ENCODE results near the gene ARHGEF10L. TPM values are rescaled to one million over a fixed set of nuclear protein-coding genes. Genes with fewer than 3 reads are reported as not detected.

The ARHGEF10L gene
- total RNA-seq, 1 donor from 2014 or later: 24.0 TPM

- Mint-ChIP-seq H3K9me3 (ENCODE audit: unreplicated experiment) (no peaks in the 10 kb centered on the region), H3K4me1 (ENCODE audit: unreplicated experiment) (peaks cover 25% of the 10 kb centered on the region), H3K27me3 (ENCODE audit: unreplicated experiment) (no peaks in the 10 kb centered on the region), H3K36me3 (ENCODE audit: unreplicated experiment) (no peaks in the 10 kb centered on the region), H3K27ac (ENCODE audit: unreplicated experiment) (peak overlapping the region; percentile 75), H3K4me3 (ENCODE audit: unreplicated experiment) (no peak overlapping the region)
- TF ChIP-seq CTCF (IDR thresholded peaks at IDR 0.05): no peak
- DNase-seq (ENCODE audit: extremely low spot score, unreplicated experiment): no peak
These were observed 1.5 kb upstream of the ARHGEF10L start for GRCh38 chr1:17538010-17538409.

GRCh38 chr1:17538428-17539117, 925 bp upstream of the ARHGEF10L start:
- TF ChIP-seq CTCF (IDR thresholded peaks at IDR 0.05): no peak
- H3K27me3 Mint-ChIP-seq (ENCODE audit: unreplicated experiment): no peaks in the 10 kb centered on the region
- peak overlapping the region; percentile 79 for H3K4me3 Mint-ChIP-seq (ENCODE audit: unreplicated experiment)
- no peaks in the 10 kb centered on the region for H3K9me3 Mint-ChIP-seq (ENCODE audit: unreplicated experiment)
- peaks cover 25% of the 10 kb centered on the region for H3K4me1 Mint-ChIP-seq (ENCODE audit: unreplicated experiment)
- peak overlapping the region; percentile 92 for H3K27ac Mint-ChIP-seq (ENCODE audit: unreplicated experiment)
- no peaks in the 10 kb centered on the region for H3K36me3 Mint-ChIP-seq (ENCODE audit: unreplicated experiment)
- no peak for DNase-seq (ENCODE audit: extremely low spot score, unreplicated experiment)

GRCh38 chr1:17539118-17539476, 401 bp upstream of the ARHGEF10L start:
- Mint-ChIP-seq H3K27me3 (ENCODE audit: unreplicated experiment) (no peaks in the 10 kb centered on the region), H3K4me3 (ENCODE audit: unreplicated experiment) (peak overlapping the region; percentile 79), H3K4me1 (ENCODE audit: unreplicated experiment) (peaks cover 25% of the 10 kb centered on the region), H3K9me3 (ENCODE audit: unreplicated experiment) (no peaks in the 10 kb centered on the region), H3K36me3 (ENCODE audit: unreplicated experiment) (no peaks in the 10 kb centered on the region), H3K27ac (ENCODE audit: unreplicated experiment) (peak overlapping the region; percentile 92)
- no peak for DNase-seq (ENCODE audit: extremely low spot score, unreplicated experiment)
- TF ChIP-seq CTCF (IDR thresholded peaks at IDR 0.05): no peak

GRCh38 chr1:17540255-17541001, 930 bp downstream of the ARHGEF10L start:
- Mint-ChIP-seq H3K36me3 (ENCODE audit: unreplicated experiment) (no peaks in the 10 kb centered on the region), H3K27ac (ENCODE audit: unreplicated experiment) (peak overlapping the region; percentile 90), H3K4me1 (ENCODE audit: unreplicated experiment) (peaks cover 30% of the 10 kb centered on the region), H3K4me3 (ENCODE audit: unreplicated experiment) (peak overlapping the region; percentile 85), H3K9me3 (ENCODE audit: unreplicated experiment) (no peaks in the 10 kb centered on the region), H3K27me3 (ENCODE audit: unreplicated experiment) (no peaks in the 10 kb centered on the region)
- TF ChIP-seq CTCF (IDR thresholded peaks at IDR 0.05): no peak
- DNase-seq (ENCODE audit: extremely low spot score, unreplicated experiment): no peak

- peaks cover 39% of the 10 kb centered on the region for H3K4me1 Mint-ChIP-seq (ENCODE audit: unreplicated experiment)
- H3K9me3 Mint-ChIP-seq (ENCODE audit: unreplicated experiment): no peaks in the 10 kb centered on the region
- H3K4me3 Mint-ChIP-seq (ENCODE audit: unreplicated experiment): no peak overlapping the region
- H3K27me3 Mint-ChIP-seq (ENCODE audit: unreplicated experiment): no peaks in the 10 kb centered on the region
- no peaks in the 10 kb centered on the region for H3K36me3 Mint-ChIP-seq (ENCODE audit: unreplicated experiment)
- TF ChIP-seq CTCF (IDR thresholded peaks at IDR 0.05): no peak
- no peak for DNase-seq (ENCODE audit: extremely low spot score, unreplicated experiment)
- H3K27ac Mint-ChIP-seq (ENCODE audit: unreplicated experiment): no peak overlapping the region
These were observed 3.1 kb downstream of the ARHGEF10L start for GRCh38 chr1:17542645-17543044.

Measured in osteocyte (in vitro differentiated cells).